ENCODE results near the gene COPS3. TPM values are rescaled to one million over a fixed set of nuclear protein-coding genes. Genes with fewer than 3 reads are reported as not detected.
A peak's percentile ranks its signal among the peaks of the same experiment; 100 is the strongest.

COPS3 gene
- total RNA-seq = 10 to 100 TPM; 36.5 to 58.9 (median 47.5) TPM
- polyA plus RNA-seq = 10 to 100 TPM; 29.9 to 39.1 (median 39.1) TPM
- long read RNA-seq, donor 1, transcript COPS3-201 (12 exons, 1,641 nt) = major isoform, 19 of 19 reads
- long read RNA-seq, donor 1, partial matches to known transcripts = 0 of 19 reads
- long read RNA-seq, donor 1, other reads (novel, unspliced or antisense) = 0 of 19 reads
- long read RNA-seq, donor 2, transcript COPS3-201 (12 exons, 1,641 nt) = major isoform, 14 of 17 reads
- long read RNA-seq, donor 2, partial matches to known transcripts = 0 of 17 reads
- long read RNA-seq, donor 2, other reads (novel, unspliced or antisense) = 0 of 17 reads

DNA sequence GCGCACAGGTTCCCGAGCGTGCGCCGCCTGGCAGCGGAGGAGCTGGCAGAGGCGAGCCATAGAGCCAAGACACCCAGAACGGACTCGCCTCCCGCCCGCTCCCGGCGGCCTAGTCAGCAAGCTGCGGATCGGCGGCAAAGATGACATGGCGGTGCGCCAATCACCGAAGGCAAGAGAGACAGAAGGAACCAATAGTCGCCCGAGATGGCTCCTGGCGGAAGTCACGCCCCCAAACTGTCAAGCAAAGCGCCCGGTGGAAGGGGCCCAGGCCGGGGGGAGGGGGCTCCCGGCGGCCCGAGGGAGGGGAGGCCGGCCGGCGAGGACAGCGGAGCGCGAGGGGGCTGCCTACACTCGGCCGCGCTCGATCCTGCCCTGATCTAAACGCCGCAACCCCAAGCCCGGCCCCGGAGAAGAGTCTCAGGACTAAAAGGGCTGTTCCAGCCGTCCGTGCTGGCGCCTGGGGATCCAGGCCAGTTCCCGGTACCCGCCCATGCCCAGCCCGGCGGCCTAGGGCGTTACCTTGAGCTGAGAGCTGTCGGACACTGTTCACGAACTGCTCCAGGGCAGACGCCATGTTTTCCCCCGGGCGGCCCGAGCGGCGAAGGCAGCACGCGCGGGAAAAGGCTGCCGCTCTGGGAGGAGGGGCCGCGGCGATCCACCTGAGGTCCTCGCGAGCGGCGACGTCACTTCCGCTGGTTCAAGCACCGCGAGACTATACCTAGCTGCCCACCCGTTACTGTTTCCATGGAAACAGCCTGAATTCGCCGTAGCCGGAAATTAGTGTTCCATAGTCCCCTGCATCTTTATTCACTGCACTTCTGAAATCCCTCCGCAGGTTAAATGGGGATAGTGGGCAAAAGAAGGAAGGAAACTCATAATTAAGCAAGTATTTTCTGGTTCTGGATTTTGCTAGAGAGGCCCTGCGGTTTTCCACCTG is at the start of gene COPS3:
TSS of gene COPS3 (minus strand) at position 634 of the 937 bp plus-strand sequence. CDS start at position 574, 60 bp downstream.
- peak; percentile 99 for DNase-seq
- Histone ChIP-seq H3K4me1 (peaks cover 18 to 55% (median 47%) of the 10 kb centered on the region in 6 donors), H3K36me3 (peaks cover 0 to 15% (median 2%) of the 10 kb centered on the region in 6 donors), H3K27ac (peak within 1 kb of the TSS; percentile 90 to 99 (median 96)), H3K4me3 (peak within 1 kb of the TSS; percentile 87 to 100 (median 99)), H3K9me3 (no peaks in the 10 kb centered on the region), H3K27me3 (replicated peaks in 1 of 7) (no peaks in the 10 kb centered on the region)
- intact Hi-C loops (cut with DNase I; ENCODE audit: low total_unique reads) = no loop called here
- WGBS, 5 donors = 0 to 1% (median 1%) methylated on average over 37 to 80 of the region's 80 CpGs
- TF ChIP-seq POLR2A (IDR thresholded peaks at IDR 0.05) = peak in 1 of 3 donors; percentile 55
- TF ChIP-seq, protein P1, sequence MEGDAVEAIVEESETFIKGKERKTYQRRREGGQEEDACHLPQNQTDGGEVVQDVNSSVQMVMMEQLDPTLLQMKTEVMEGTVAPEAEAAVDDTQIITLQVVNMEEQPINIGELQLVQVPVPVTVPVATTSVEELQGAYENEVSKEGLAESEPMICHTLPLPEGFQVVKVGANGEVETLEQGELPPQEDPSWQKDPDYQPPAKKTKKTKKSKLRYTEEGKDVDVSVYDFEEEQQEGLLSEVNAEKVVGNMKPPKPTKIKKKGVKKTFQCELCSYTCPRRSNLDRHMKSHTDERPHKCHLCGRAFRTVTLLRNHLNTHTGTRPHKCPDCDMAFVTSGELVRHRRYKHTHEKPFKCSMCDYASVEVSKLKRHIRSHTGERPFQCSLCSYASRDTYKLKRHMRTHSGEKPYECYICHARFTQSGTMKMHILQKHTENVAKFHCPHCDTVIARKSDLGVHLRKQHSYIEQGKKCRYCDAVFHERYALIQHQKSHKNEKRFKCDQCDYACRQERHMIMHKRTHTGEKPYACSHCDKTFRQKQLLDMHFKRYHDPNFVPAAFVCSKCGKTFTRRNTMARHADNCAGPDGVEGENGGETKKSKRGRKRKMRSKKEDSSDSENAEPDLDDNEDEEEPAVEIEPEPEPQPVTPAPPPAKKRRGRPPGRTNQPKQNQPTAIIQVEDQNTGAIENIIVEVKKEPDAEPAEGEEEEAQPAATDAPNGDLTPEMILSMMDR (IDR thresholded peaks at IDR 0.05 in 8 of 11, conservative IDR thresholded peaks at IDR 0.05 in 3 of 11) = peak in 3 of 11 experiments; percentile 12 to 27 (median 22)
- peak; percentile 92 to 97 (median 94) for TF ChIP-seq POLR2AphosphoS5 (IDR thresholded peaks at IDR 0.05)

DNA sequence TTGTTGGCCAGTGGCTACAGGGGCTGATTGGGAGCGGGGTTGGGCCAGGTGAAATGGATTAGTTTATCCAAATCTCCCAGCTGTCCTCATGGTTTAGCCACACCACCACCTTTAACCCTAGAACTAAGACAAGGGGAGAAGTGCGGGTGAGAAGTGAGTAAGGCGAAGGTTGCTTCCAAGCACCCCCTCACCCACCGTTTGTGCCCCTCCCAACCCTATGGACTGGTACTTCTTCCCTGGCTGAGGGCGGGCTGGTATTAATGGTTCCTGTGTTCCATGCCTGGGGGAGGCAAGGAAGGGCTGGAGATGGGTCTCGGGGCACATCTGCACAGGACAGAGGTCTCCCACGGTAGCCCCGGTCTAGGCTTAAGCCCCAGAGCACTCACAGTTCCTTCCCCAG is 47.2 kb upstream of the COPS3 start:
- TF ChIP-seq POLR2AphosphoS5 (IDR thresholded peaks at IDR 0.05) = no peak
- no peak for TF ChIP-seq POLR2A (IDR thresholded peaks at IDR 0.05)
- 80 to 91% (median 88%) methylated on average over 7 to 8 of the region's 8 CpGs for WGBS, 5 donors
- H3K9me3 ChIP-seq = no peaks in the 10 kb centered on the region

DNA sequence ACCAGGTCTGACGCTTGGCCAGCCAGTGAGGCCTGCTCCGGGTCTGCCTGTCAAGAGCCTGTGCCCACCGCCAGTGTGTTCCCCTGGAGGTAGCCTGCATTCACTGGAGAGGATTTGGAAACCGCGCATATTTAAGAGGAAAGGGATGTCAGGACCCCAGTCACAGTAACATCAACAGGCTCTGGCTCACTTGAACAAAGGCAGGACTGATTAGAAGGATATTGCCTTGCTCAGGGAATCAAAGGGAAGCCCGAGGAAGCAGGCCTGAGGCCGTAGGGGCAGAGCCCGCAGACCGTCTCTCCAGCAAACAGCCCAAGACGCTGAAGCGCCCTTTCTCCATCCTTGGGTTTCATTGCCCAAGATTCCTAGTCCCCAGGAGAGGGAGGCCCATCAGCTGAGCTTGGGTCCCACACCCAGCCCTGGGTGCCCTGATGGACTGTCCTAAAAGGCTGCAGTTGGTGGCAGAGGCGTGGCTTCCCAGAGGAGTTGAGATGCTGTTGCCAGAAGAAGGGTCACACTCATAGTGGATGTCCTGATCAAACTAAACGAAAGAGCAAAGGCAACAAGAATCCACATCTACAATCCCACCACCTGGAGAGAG is 45.3 kb upstream of the COPS3 start:
- Histone ChIP-seq H3K9me3 (no peaks in the 10 kb centered on the region), H3K27ac (no peak overlapping the region), H3K4me1 (no peaks in the 10 kb centered on the region), H3K36me3 (no peaks in the 10 kb centered on the region), H3K27me3 (replicated peaks in 1 of 7) (no peaks in the 10 kb centered on the region), H3K4me3 (no peak overlapping the region)
- intact Hi-C loops (cut with DNase I; ENCODE audit: low total_unique reads) = no loop called here
- 91 to 96% (median 95%) methylated on average over 13 of the region's 13 CpGs for WGBS, 5 donors
- TF ChIP-seq POLR2A (IDR thresholded peaks at IDR 0.05) = no peak
- TF ChIP-seq POLR2AphosphoS5 (IDR thresholded peaks at IDR 0.05) = no peak
- TF ChIP-seq, protein P1 (IDR thresholded peaks at IDR 0.05 in 8 of 11, conservative IDR thresholded peaks at IDR 0.05 in 3 of 11) = no peak
- peak; percentile 25 for DNase-seq

More for the DNA sequence above, 47.2 kb upstream of the COPS3 start:
- H3K27me3 ChIP-seq (replicated peaks in 1 of 7) = no peaks in the 10 kb centered on the region
- no peaks in the 10 kb centered on the region for H3K36me3 ChIP-seq
- intact Hi-C loops (cut with DNase I; ENCODE audit: low total_unique reads) = no loop called here
- no peaks in the 10 kb centered on the region for H3K4me1 ChIP-seq
- H3K4me3 ChIP-seq = no peak overlapping the region
- DNase-seq = peak; percentile 21
- H3K27ac ChIP-seq = no peak overlapping the region

DNA sequence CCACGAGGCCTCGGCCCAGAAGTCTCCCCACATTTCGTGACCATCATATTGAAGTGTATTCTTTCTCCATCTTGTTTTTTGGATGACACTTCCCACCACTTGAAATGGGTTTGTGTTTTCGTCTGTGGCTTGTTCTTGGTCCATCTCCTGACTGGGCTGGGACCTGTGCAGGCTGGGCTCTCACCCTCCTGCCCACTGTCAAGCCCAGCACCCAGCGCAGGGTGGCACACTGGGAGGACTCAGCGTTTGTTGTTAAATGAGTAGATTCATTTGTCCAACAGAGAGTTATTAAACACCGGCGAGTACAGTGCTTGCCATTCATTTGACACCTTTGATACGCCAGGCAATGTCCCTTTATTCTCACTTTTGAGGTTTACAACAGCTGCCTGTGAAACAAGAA is 44.8 kb upstream of the COPS3 start:
- intact Hi-C loops (cut with DNase I; ENCODE audit: low total_unique reads) = no loop called here
- Histone ChIP-seq H3K27me3 (replicated peaks in 1 of 7) (no peaks in the 10 kb centered on the region), H3K36me3 (no peaks in the 10 kb centered on the region), H3K9me3 (no peaks in the 10 kb centered on the region), H3K4me3 (no peak overlapping the region), H3K4me1 (no peaks in the 10 kb centered on the region), H3K27ac (no peak overlapping the region)
- TF ChIP-seq POLR2A (IDR thresholded peaks at IDR 0.05) (no peak), POLR2AphosphoS5 (IDR thresholded peaks at IDR 0.05) (no peak)
- TF ChIP-seq, protein P1 (IDR thresholded peaks at IDR 0.05 in 8 of 11, conservative IDR thresholded peaks at IDR 0.05 in 3 of 11) = no peak
- WGBS, 5 donors = 89 to 95% (median 93%) methylated on average over 9 of the region's 9 CpGs
- peak; percentile 39 for DNase-seq
